Fibroblast of gingiva (primary cell): ENCODE results near the gene UNC13D.
A peak's percentile ranks its signal among the peaks of the same experiment; 100 is the strongest.

Source experiments
- DNase-seq: peaks from one replicate; pipeline ENCODE4 v3.0.0-alpha.2; 2011; ENCODE audit warnings: low read depth

The UNC13D gene

GRCh38 chr17:75850928-75851692 lies 6.9 kb upstream of the UNC13D start:
- peak; percentile 69 for DNase-seq

DNA sequence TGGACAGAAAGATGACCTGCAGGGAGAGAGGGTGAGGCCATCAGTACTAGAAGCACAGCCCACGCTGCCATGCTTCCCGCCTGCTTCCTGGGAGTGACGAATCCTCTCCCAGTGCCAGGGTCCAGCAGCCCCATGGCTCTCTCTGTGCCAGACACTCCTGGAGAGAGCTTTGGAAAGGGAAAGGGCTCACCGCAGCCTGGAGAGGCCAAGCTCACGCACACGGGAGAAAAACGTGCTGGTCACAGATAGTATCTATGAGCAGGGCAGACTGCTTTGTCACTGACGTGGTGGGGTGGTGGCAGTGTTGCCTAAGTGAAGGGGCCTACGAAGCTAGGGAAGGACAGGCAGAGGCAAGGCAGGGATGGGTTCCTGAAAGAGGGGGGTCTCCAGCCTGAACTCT lies 5.5 kb upstream of the UNC13D start:
- DNase-seq: no peak

DNA sequence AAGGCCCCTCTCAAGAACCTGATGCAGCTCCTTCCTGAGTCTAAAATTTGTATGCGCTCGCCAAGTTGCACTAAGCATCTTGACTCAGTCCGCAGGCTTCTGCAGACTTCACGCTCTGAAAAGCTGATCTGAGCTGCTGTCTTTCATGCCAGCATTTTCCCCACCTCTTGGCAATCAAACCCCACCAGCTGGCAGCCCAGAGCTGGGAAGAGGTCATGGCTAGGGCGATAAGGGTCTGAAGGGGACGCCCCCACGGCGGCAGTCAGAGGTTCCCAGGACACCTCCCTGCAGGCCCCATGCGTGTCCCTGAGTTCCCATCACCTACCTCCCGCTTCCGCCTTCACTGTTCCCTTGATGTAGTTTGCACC lies 5.1 kb upstream of the UNC13D start:
- no peak for DNase-seq

DNA sequence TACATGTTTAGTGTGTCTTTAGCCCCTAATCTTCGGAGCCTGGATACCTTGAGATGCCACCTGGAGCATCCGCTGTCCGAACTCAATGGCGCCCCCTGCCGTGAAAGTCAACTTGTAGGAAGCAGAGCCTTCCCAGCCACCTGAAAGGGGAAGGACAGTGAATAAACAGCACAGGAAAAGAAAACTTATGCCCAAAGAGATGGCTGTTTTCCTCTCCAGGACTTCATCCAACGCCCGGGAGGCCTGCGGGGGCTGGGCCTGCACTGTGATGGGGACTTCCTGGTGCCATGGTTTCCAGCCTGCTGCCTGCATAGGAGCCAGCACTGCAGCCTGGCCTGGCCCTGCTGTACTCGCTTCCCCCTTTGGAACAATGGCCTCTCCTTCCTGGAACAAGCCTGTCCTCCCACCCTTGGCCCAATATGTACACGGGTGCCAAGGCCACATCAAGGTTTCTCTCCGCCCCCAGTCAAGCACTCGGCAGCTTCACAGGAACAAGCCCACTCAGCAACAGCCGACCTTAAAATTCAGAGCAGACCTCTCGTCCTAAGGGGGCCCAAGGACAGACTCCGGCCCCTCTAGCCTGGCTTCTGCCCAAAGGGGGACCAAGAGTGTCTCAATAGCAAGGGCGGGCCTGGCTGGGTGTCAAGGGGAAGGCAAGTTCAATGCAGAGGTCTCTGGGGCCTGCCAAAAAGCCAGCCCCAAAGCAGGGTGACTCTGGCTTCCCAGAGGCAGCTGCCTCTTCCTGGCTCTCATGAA lies 4.5 kb upstream of the UNC13D start:
- no peak for DNase-seq

- DNase-seq: no peak
Measured at GRCh38 chr17:75847614-75848522, 3.7 kb upstream of the UNC13D start.

- no peak for DNase-seq
Measured at GRCh38 chr17:75846692-75847613, 2.7 kb upstream of the UNC13D start.

DNA sequence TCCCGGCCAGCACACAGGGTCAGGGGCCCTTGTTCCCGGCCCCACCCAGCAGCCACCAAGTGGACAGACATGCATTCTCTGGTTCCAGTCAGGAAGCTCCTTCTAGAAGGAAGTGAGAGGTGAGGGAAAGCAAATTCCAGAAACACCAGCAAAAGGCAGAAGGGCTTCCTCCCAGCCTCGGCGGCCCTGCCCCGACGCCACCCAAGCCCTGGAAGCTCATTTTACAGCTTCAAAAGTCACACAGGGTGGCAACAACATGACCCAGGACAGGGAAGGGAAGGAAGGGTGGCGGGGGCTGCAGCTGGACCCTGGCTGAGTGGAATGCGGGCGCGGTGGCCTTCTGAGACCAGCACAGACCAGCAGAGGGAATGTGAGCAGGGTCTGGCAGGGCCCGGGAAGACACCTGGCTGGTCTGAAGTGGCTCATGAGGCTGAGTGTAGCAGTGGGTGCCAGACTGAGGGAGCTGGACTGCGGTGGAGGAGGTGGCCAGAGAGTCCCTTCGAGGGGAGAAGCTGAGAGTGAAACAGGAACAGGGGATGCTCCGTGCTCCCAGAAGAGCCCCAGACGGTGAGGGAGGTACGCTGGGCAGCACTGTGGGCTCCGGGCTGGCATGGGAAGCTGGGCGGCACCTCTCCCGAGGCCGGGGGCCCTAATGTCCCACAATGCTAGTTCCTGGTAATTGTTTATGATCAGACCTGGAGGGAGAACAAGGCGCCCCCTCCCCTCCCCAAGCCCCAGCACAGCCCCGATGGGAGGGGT lies 1.9 kb upstream of the UNC13D start:
- no peak for DNase-seq

GRCh38 chr17:75845058-75845711 lies 981 bp upstream of the UNC13D start:
- peak; percentile 65 for DNase-seq

GRCh38 chr17:75844530-75845057 lies 390 bp upstream of the UNC13D start:
- no peak for DNase-seq

DNA sequence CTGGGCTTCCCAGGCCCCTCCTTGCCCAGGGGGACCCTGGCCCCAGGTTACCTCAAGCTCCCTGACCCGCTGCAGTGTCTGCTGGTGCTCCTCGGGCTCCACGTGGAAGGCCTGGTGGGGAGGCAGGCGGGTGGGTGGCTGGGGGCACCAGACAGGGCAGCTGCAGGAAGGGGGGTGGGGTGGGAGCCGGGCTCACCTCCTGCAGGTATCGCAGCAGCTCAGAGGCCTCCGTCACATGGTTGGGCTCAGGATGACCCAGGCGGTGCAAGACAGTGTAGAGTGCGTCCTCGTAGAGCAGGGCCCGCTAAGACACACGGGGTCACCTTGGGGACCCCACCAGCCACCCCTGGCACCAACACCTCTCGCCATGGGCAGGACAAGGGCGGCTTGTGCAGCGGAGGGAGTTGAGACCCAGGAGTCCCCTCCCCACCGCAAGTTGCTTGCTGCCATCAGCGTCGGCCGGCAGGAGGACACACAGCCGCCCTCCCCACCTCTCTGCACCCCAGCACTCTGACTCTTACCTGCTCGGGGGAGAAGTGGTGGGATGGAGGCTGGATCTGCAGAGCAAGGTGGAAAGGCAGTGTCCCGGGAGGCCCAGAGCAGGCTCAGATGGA lies 1.1 kb downstream of the UNC13D start:
- no peak for DNase-seq

- DNase-seq: no peak
Measured at GRCh38 chr17:75842411-75842810, 1.8 kb downstream of the UNC13D start.

- DNase-seq: no peak
Measured at GRCh38 chr17:75840799-75841164, 3.4 kb downstream of the UNC13D start.

DNA sequence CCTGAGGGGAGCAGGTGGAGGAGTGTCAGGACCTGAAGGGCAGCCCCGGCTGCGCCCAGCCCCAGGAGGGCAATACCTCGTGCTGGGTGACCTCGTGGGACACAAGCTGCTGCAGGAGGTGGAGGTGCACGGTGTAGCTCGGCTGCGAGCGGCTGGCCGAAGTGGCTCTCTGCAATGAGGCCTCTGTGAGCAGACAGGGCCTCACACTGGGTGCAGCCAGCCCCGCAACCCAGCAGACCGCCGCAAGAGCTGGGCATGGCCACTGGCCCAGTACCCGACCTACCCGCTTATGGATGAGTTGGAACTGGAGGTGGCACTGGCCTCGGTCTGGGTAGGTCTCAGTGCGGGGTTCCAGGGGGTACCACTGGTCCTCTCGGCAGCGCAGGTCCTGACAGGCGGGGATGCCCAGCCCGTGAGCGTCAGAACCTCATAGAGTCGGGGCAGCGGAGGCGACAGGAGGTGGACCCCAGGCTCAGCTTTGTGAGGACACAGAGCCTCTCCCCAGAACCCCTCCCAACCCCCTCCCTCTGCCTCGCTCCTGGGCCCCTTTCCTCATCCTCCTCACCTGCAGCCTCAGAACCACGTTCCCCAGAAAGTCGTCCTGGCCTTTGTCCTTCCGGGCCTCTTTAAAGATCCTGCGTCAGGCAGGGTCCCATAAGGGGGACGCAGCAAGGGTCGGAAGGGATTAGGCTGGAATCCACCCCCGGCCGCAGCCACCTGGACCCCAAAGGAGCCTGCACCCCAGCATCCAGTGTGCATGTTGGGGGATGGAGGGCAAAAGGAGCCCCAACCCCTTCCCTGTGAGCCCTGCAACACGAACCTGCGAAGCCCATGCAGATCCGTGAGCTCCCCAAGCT lies 4.0 kb downstream of the UNC13D start:
- no peak for DNase-seq

GRCh38 chr17:75838410-75838809 lies 5.8 kb downstream of the UNC13D start:
- DNase-seq: no peak

GRCh38 chr17:75837899-75838298 lies 6.3 kb downstream of the UNC13D start:
- DNase-seq: no peak

- DNase-seq: no peak
Measured at GRCh38 chr17:75836605-75837004, 7.6 kb downstream of the UNC13D start.

DNA sequence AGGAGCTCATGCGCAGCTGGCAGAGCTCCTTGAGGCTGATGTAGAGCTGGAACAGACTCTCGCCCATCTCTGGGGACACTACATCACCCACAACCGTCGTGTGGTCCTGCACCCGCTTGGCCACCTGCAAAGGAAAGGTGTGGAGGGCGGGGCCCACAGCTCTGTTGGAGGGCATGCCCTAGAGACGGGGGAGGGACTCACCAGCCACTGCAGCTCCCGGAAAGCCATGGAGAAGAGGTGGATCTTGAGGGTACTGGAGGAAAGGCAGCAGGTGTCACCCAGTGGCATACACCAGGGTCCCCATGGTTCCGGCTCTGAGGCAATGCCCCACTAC lies 8.6 kb downstream of the UNC13D start:
- DNase-seq: no peak

- no peak for DNase-seq
Measured at GRCh38 chr17:75834928-75835653, 9.1 kb downstream of the UNC13D start.
